OCI-LY1 (cell line): ENCODE measurements around the gene CEP104.

Experiments used
- EZH2 ChIP-seq: fragments of 200-600 bp; sonication (generic), shearing (Covaris generic); IDR thresholded peaks from 2 replicates; pipeline ENCODE4 v1.8.0; 2017; ENCODE audit warnings: borderline replicate concordance, mixed run types, mild to moderate bottlenecking, antibody characterized with exemption, low read length, moderate library complexity, mixed read lengths
- TF ChIP-seq, protein P1 (sequence below): fragments of 200-600 bp; sonication (generic), shearing (Covaris generic); IDR thresholded peaks from 2 replicates; pipeline ENCODE4 v1.5.1; 2017; ENCODE audit warnings: mild to moderate bottlenecking, antibody characterized with exemption, low read length, moderate library complexity, mixed read lengths

DNA sequence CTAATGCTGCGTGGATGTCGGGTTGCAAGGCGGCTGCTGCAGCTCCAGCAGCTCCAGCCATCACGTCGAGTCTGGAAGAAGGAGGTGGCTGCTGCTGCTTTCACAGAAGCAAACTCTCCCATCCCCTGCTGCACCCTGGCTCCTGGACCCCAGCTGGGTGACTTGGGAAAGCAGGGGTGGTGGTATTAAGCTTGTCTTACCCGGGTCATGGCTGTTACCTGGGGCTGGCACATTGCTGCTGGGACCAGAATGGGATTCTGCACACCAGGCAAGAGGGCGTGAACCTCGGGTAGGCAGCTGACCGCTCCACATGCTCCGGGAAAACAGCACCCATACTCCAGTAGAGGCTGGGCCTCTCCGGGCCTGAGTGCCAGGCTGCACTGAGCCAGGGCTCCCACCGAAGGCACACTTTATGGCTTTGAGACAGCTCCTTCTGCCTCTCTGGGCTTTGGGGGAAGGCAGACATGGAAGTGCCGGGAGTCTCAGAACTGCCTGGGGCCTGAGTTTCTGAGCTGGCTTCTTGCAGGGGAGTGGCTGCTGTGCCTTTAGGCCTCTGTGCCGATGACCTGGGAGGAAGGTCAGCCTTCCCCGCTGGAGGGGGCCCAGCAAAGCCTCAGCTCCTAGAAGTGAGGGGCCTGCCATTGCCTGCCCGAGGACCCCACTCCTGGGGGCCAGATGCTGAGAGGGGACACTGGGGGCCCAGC lies 83.3 kb downstream of the CEP104 start:
- TF ChIP-seq, protein P1, sequence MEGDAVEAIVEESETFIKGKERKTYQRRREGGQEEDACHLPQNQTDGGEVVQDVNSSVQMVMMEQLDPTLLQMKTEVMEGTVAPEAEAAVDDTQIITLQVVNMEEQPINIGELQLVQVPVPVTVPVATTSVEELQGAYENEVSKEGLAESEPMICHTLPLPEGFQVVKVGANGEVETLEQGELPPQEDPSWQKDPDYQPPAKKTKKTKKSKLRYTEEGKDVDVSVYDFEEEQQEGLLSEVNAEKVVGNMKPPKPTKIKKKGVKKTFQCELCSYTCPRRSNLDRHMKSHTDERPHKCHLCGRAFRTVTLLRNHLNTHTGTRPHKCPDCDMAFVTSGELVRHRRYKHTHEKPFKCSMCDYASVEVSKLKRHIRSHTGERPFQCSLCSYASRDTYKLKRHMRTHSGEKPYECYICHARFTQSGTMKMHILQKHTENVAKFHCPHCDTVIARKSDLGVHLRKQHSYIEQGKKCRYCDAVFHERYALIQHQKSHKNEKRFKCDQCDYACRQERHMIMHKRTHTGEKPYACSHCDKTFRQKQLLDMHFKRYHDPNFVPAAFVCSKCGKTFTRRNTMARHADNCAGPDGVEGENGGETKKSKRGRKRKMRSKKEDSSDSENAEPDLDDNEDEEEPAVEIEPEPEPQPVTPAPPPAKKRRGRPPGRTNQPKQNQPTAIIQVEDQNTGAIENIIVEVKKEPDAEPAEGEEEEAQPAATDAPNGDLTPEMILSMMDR, result no peak
- TF ChIP-seq EZH2, result no peak
